A549 (cell line): ENCODE measurements around the gene ITGA2. TPM values are rescaled to one million over a fixed set of nuclear protein-coding genes. Genes with fewer than 3 reads are reported as not detected.

ENCODE experiments used
- ATAC-seq, 2 experiments: fragments of 200-7000 bp in 1 of 2; fragments of >200 bp in 1 of 2; cut with Nextera tagmentation in 1 of 2; cut with Tn5 transposase in 1 of 2; 3 replicates each; pipeline versions ENCODE4 v1.8.0 to v1.9.1; 2018 to 2020; ENCODE audit warnings: mild to moderate bottlenecking in 1 of 2, moderate library complexity in 1 of 2
- CTCF ChIA-PET: fragments of 300-600 bp; sonication (Branson Sonifier 250); formaldehyde crosslinking; extraction: SDS; loops from one replicate; lab custom pipeline; 2021; ENCODE audit warnings: antibody characterized with exemption, inconsistent platforms; lab: Yijun Ruan, JAX
- POLR2A ChIA-PET: fragments of 350-600 bp; formaldehyde crosslinking; extraction: SDS; loops from one replicate; lab custom pipeline; 2021; ENCODE audit warnings: antibody characterized with exemption, inconsistent platforms; lab: Yijun Ruan, JAX
- DNase-seq, 2 experiments: peaks; one replicate each; pipeline versions ENCODE4 v3.0.0 to v3.0.0-alpha.2; 2011 to 2016; ENCODE audit warnings: low read depth in 1 of 2, low spot score in 1 of 2
- FAIRE-seq: peaks from 2 replicates; lab custom pipeline; 2011; peaks lifted over from hg19 to GRCh38; lab: Jason Lieb, UNC
- H3K27ac ChIP-seq, 2 experiments: fragments of >200 bp; sonication (Bioruptor Twin); formaldehyde crosslinking; 3 replicates each; pipeline ENCODE4 v1.5.1; 2016 to 2017
- H3K4me1 ChIP-seq: fragments of >200 bp; sonication (Bioruptor Twin); formaldehyde crosslinking; 3 replicates; pipeline ENCODE4 v1.6.1; 2016
- H3K4me2 ChIP-seq: fragments of >200 bp; sonication (Bioruptor Twin); formaldehyde crosslinking; 3 replicates; pipeline ENCODE4 v1.6.1; 2016
- H3K4me3 ChIP-seq: fragments of >200 bp; sonication (Bioruptor Twin); formaldehyde crosslinking; 3 replicates; pipeline ENCODE4 v1.5.1; 2016
- H3K9me3 ChIP-seq: fragments of >200 bp; sonication (Bioruptor Twin); formaldehyde crosslinking; 3 replicates; pipeline ENCODE4 v1.6.1; 2016
- BCL3 ChIP-seq: fragments of >200 bp; sonication (Bioruptor Twin); formaldehyde crosslinking; IDR thresholded peaks from 3 replicates; pipeline ENCODE4 v1.6.1; 2016
- CBX2 ChIP-seq: fragments of 200-600 bp; sonication (generic); IDR thresholded peaks from 2 replicates; pipeline ENCODE4 v1.6.1; 2016; ENCODE audit warnings: low read depth, mild to moderate bottlenecking, borderline replicate concordance
- CBX8 ChIP-seq: fragments of 200-600 bp; sonication (generic); IDR thresholded peaks from 2 replicates; pipeline ENCODE4 v1.6.1; 2016
- CEBPB ChIP-seq, 2 experiments: fragments of >200 bp in 1 of 2; sonication (Bioruptor Twin) in 1 of 2; formaldehyde crosslinking in 1 of 2; IDR thresholded peaks; 2 replicates each; pipeline ENCODE4 v1.6.1; 2012 to 2016
- CHD4 ChIP-seq: fragments of 200-600 bp; sonication (generic); IDR thresholded peaks from 2 replicates; pipeline ENCODE4 v1.6.1; 2016; ENCODE audit warnings: antibody characterized with exemption, mild to moderate bottlenecking, borderline replicate concordance
- E2F6 ChIP-seq: IDR thresholded peaks from 2 replicates; pipeline ENCODE4 v1.6.1; 2012; ENCODE audit warnings: low read depth, borderline replicate concordance
- EHF ChIP-seq: fragments of 250-450 bp; sonication (Bioruptor Pico); IDR thresholded peaks from 2 replicates; pipeline ENCODE4 v1.5.0; 2020; ENCODE audit warnings: mild to moderate bottlenecking
- EHMT2 ChIP-seq: fragments of 200-600 bp; sonication (generic); IDR thresholded peaks from 2 replicates; pipeline ENCODE4 v1.6.1; 2016; ENCODE audit warnings: antibody characterized with exemption, low read depth, mild to moderate bottlenecking, moderate library complexity
- EP300 ChIP-seq, 2 experiments: fragments of >200 bp; sonication (Bioruptor Twin); formaldehyde crosslinking; IDR thresholded peaks; 2 replicates in 1 of 2; 3 replicates in 1 of 2; pipeline ENCODE4 v1.6.1; 2016 to 2017
- FOSL2 ChIP-seq, 2 experiments: fragments of 450-650 bp in 1 of 2; fragments of >200 bp in 1 of 2; sonication (Bioruptor Twin) in 1 of 2; formaldehyde crosslinking; IDR thresholded peaks; 2 replicates each; pipeline versions ENCODE4 v1.5.0 to v1.6.1; 2016 to 2020; ENCODE audit warnings: mild to moderate bottlenecking in 1 of 2, moderate library complexity in 1 of 2
- GATA3 ChIP-seq: IDR thresholded peaks from 2 replicates; pipeline ENCODE4 v1.6.1; 2012; ENCODE audit warnings: borderline replicate concordance
- HDAC2 ChIP-seq: fragments of 200-600 bp; sonication (generic); IDR thresholded peaks from 2 replicates; pipeline ENCODE4 v1.6.1; 2016
- HEYL ChIP-seq: fragments of 250-450 bp; sonication (Bioruptor Pico); IDR thresholded peaks from 2 replicates; pipeline ENCODE4 v1.8.0; 2021; ENCODE audit warnings: mild to moderate bottlenecking, moderate library complexity
- HMGXB4 ChIP-seq: fragments of 250-450 bp; sonication (Bioruptor Pico); IDR thresholded peaks from 2 replicates; pipeline ENCODE4 v1.5.0; 2021; ENCODE audit warnings: mild to moderate bottlenecking, moderate library complexity, borderline replicate concordance
- HOXB13 ChIP-seq: fragments of 250-450 bp; sonication (Bioruptor Pico); IDR thresholded peaks from 2 replicates; pipeline ENCODE4 v1.5.0; 2020; ENCODE audit warnings: low read depth, mild to moderate bottlenecking, moderate library complexity
- HOXB5 ChIP-seq: fragments of 250-450 bp; sonication (Bioruptor Pico); IDR thresholded peaks from 2 replicates; pipeline ENCODE4 v1.5.0; 2020; ENCODE audit warnings: mild to moderate bottlenecking, moderate library complexity
- JUN ChIP-seq, 2 experiments: fragments of >200 bp; sonication (Bioruptor Twin); formaldehyde crosslinking; IDR thresholded peaks; 2 replicates in 1 of 2; 3 replicates in 1 of 2; pipeline ENCODE4 v1.6.1; 2016 to 2017
- KDM1A ChIP-seq: fragments of 200-600 bp; sonication (generic); IDR thresholded peaks from 2 replicates; pipeline ENCODE4 v1.6.1; 2016; ENCODE audit warnings: low read depth, mild to moderate bottlenecking
- KDM5A ChIP-seq: fragments of 200-600 bp; sonication (generic); IDR thresholded peaks from 2 replicates; pipeline ENCODE4 v1.6.1; 2016; ENCODE audit warnings: antibody characterized with exemption, mild to moderate bottlenecking
- MAX ChIP-seq: IDR thresholded peaks from 2 replicates; pipeline ENCODE4 v1.6.1; 2012
- MAZ ChIP-seq: fragments of 150-350 bp; IDR thresholded peaks from 2 replicates; pipeline ENCODE4 v1.6.1; 2014; ENCODE audit warnings: antibody characterized with exemption, low read depth, low read length, borderline replicate concordance
- MYC ChIP-seq: IDR thresholded peaks from 2 replicates; pipeline ENCODE4 v1.6.1; 2012; ENCODE audit warnings: mild to moderate bottlenecking, inconsistent platforms, low read length, improper control_type of control experiment, borderline replicate concordance
- NFE2L2 ChIP-seq: fragments of 150-350 bp; conservative IDR thresholded peaks from 2 replicates; pipeline ENCODE4 v1.6.1; 2014; ENCODE audit warnings: low read length
- NPAS2 ChIP-seq: fragments of 250-450 bp; sonication (Bioruptor Pico); IDR thresholded peaks from 2 replicates; pipeline ENCODE4 v1.8.0; 2022; ENCODE audit warnings: mild to moderate bottlenecking, moderate library complexity, borderline replicate concordance
- NR3C1 ChIP-seq: fragments of >200 bp; sonication (Bioruptor Twin); formaldehyde crosslinking; IDR thresholded peaks from 3 replicates; pipeline ENCODE4 v1.6.1; 2017
- PBX3 ChIP-seq: IDR thresholded peaks from 2 replicates; pipeline ENCODE4 v1.6.1; 2012
- PHF8 ChIP-seq: fragments of 200-600 bp; sonication (generic); IDR thresholded peaks from 2 replicates; pipeline ENCODE4 v1.6.1; 2016; ENCODE audit warnings: low read depth, mild to moderate bottlenecking, antibody characterized with exemption, moderate library complexity, borderline replicate concordance
- POLR2A ChIP-seq: IDR thresholded peaks from 2 replicates; pipeline ENCODE4 v1.6.1; 2012; ENCODE audit warnings: mild to moderate bottlenecking, low read length
- POLR2AphosphoS2 ChIP-seq: conservative IDR thresholded peaks from 2 replicates; pipeline ENCODE4 v1.6.1; 2012; ENCODE audit warnings: low read length, improper control_type of control experiment, inconsistent platforms
- RAD21 ChIP-seq, 2 experiments: fragments of >200 bp in 1 of 2; sonication (Bioruptor Twin) in 1 of 2; formaldehyde crosslinking in 1 of 2; IDR thresholded peaks in 1 of 2; conservative IDR thresholded peaks in 1 of 2; 2 replicates in 1 of 2; 3 replicates in 1 of 2; pipeline ENCODE4 v1.6.1; 2012 to 2018; ENCODE audit warnings: inconsistent platforms in 1 of 2
- RARB ChIP-seq: fragments of 250-450 bp; sonication (Bioruptor Pico); IDR thresholded peaks from 2 replicates; pipeline ENCODE4 v1.8.0; 2021; ENCODE audit warnings: mild to moderate bottlenecking, moderate library complexity
- RNF2 ChIP-seq: fragments of 200-600 bp; sonication (generic); IDR thresholded peaks from 2 replicates; pipeline ENCODE4 v1.6.1; 2016; ENCODE audit warnings: low read depth, mild to moderate bottlenecking, antibody characterized with exemption, moderate library complexity, borderline replicate concordance
- SMC3 ChIP-seq: fragments of >200 bp; sonication (Bioruptor Twin); formaldehyde crosslinking; IDR thresholded peaks from 3 replicates; pipeline ENCODE4 v1.6.1; 2018; ENCODE audit warnings: inconsistent platforms
- TP53 ChIP-seq: fragments of 250-450 bp; sonication (Bioruptor Pico); IDR thresholded peaks from 2 replicates; pipeline ENCODE4 v1.5.0; 2021; ENCODE audit warnings: mild to moderate bottlenecking, moderate library complexity
- ZC3H11A ChIP-seq: fragments of 450-650 bp; IDR thresholded peaks from 2 replicates; pipeline ENCODE4 v1.6.1; 2014; ENCODE audit warnings: antibody characterized with exemption, mild to moderate bottlenecking
- ZFP36 ChIP-seq: fragments of 450-650 bp; IDR thresholded peaks from 2 replicates; pipeline ENCODE4 v1.6.1; 2014; ENCODE audit warnings: borderline replicate concordance; ENCODE audit not compliant: partially characterized antibody
- WGBS: methylation state at CpG from one replicate; pipeline ENCODE4 v1.1.6; 2017; ENCODE audit errors: missing lambda C conversion rate; 5-methylcytosine and 5-hydroxymethylcytosine counted together
- polyA minus RNA-seq: library from RNA; depleted of rRNA, polyadenylated mRNA; stranded (reverse); fragments of >200 nt; gene quantifications from 2 replicates; pipeline ENCODE4 v1.2.3, GENCODE V29; 2011; rRNA and poly(A)+ RNA removed
- polyA plus RNA-seq, 4 experiments: library from polyadenylated mRNA; depleted of rRNA in 3 of 4; stranded (reverse); fragments of >200 nt; fragmentation: RNase III in 1 of 4; extraction: RNeasy Plus Mini Kit Qiagen cat#74134 plus additional on column Dnase treatment in 1 of 4; gene quantifications; 2 replicates in 3 of 4; 3 replicates in 1 of 4; pipeline ENCODE4 v1.2.3, GENCODE V29; 2011 to 2017

Gene ITGA2
- polyA plus RNA-seq (2011; rRNA removed) (28.0 and 29.7 TPM in 2 replicates), polyA plus RNA-seq (2017; fragmentation: RNase III; extraction: RNeasy Plus Mini Kit Qiagen cat#74134 plus additional on column Dnase treatment) (8.5 to 9.7 TPM (median 9.3 TPM) in 3 replicates), polyA minus RNA-seq (32.7 and 33.9 TPM in 2 replicates)
- polyA plus RNA-seq (2012; cell fraction: cytosol; rRNA removed), result 1.7 and 2.2 TPM in 2 replicates
- polyA plus RNA-seq (2012; cell fraction: nucleus; rRNA removed), result 2.7 and 3.4 TPM in 2 replicates

GRCh38 chr5:52989025-52989780 lies at the start of gene ITGA2:
TSS of gene ITGA2 (plus strand) at chr5:52989352. CDS start at chr5:52989469, 117 bp downstream.
- under 1% methylated on average over 29 of the region's 64 CpGs for WGBS
- DNase-seq (peak; percentile 71 to 72), FAIRE-seq (no peak), ATAC-seq (peak; percentile 89 to 92)
- Histone ChIP-seq H3K4me3 (peak within 1 kb of the TSS; percentile 75), H3K27ac (peak within 1 kb of the TSS; percentile 82 to 94), H3K4me2 (peak within 1 kb of the TSS; percentile 81), H3K9me3 (no peaks in the 10 kb centered on the region), H3K4me1 (peaks cover 29% of the 10 kb centered on the region)
- CTCF ChIA-PET, result interaction anchor here (0.7 to 5.3 kb wide), 10 partner anchors 10 to 126 kb away, joined by 3 to 61 read pairs (median 5); no protein-coding TSS in a partner anchor
- POLR2A ChIA-PET, result interaction anchor here (0.6 to 4.4 kb wide), 12 partner anchors 11 to 189 kb away, joined by 3 to 25 read pairs (median 3); partner anchors contain the start of gene MOCS2
- TF ChIP-seq EHF (CRISPR knock-in tag), result no peak
- no peak for TF ChIP-seq MAZ
- no peak for TF ChIP-seq CHD4
- peak; percentile 38 to 61; a peak in 3 of 5 replicates for TF ChIP-seq JUN (IDR thresholded peaks at IDR 0.05)
- TF ChIP-seq PHF8, result peak; percentile 17; the same call in 1 of the 2 replicates
- TF ChIP-seq ZFP36, result no peak
- peak; percentile 59 for TF ChIP-seq MAX
- no peak for TF ChIP-seq RNF2
- TF ChIP-seq POLR2A, result peak; percentile 72
- no peak for TF ChIP-seq HMGXB4 (CRISPR knock-in tag)
- no peak for TF ChIP-seq KDM1A
- 0 out of 2 replicates have a peak, but pooled peaks have one; percentile 43 for TF ChIP-seq MYC
- no peak for TF ChIP-seq HOXB5 (CRISPR knock-in tag)
- 0 out of 5 replicates have a peak, but pooled peaks of 1 of the 2 experiments have one; percentile 13 for TF ChIP-seq RAD21 (conservative IDR thresholded peaks at IDR 0.05 in 1 of 2, IDR thresholded peaks at IDR 0.05 in 1 of 2)
- no peak for TF ChIP-seq HEYL (CRISPR knock-in tag)
- no peak for TF ChIP-seq CEBPB (IDR thresholded peaks at IDR 0.05)
- TF ChIP-seq KDM5A, result no peak
- no peak for TF ChIP-seq EP300 (IDR thresholded peaks at IDR 0.05)
- no peak for TF ChIP-seq NFE2L2
- TF ChIP-seq TP53 (CRISPR knock-in tag), result no peak
- TF ChIP-seq BCL3, result no peak
- no peak for TF ChIP-seq CBX2
- no peak for TF ChIP-seq FOSL2 (IDR thresholded peaks at IDR 0.05)
- no peak for TF ChIP-seq FOSL2 (CRISPR knock-in tag; IDR thresholded peaks at IDR 0.05)
- no peak for TF ChIP-seq POLR2AphosphoS2
- TF ChIP-seq RARB (CRISPR knock-in tag), result no peak
- no peak for TF ChIP-seq GATA3
- no peak for TF ChIP-seq CBX8
- no peak for TF ChIP-seq NPAS2 (CRISPR knock-in tag)
- TF ChIP-seq ZC3H11A, result no peak
- TF ChIP-seq PBX3, result no peak
- no peak for TF ChIP-seq E2F6
- TF ChIP-seq EHMT2, result no peak
- TF ChIP-seq SMC3, result peak; percentile 29; the same call in 2 of the 3 replicates
- TF ChIP-seq NR3C1, result no peak
- TF ChIP-seq HOXB13 (CRISPR knock-in tag), result no peak
- TF ChIP-seq HDAC2, result no peak
